KG1 (cell line): ENCODE results near the gene SNX30.

Experiments used
- DNase-seq: peaks from one replicate; lab custom pipeline; 2025; lab: John Stamatoyannopoulos, UW

SNX30 gene

DNA sequence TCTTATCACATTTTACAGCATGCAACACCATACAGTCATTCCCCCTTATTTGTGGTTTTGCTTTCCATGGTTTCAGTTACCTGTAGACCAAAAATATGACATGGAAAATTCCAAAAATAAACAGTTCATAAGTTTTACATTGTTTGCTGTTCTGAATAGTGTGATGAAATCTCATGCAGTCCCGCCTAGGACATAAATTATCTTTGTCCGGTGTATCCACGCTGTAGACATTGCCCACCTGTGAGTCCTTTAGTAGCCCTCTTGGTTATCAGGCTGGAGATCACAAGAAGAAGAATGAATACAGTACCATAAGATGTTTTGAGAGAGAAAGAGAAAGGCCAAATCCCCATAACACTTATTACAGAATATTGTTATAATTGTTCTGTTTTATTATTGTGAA, 72.1 kb downstream of the SNX30 start:
- DNase-seq, result no peak

GRCh38 chr9:112823257-112823656, 72.7 kb downstream of the SNX30 start:
- DNase-seq, result no peak

GRCh38 chr9:112831281-112831851, 80.8 kb downstream of the SNX30 start:
- DNase-seq, result no peak

DNA sequence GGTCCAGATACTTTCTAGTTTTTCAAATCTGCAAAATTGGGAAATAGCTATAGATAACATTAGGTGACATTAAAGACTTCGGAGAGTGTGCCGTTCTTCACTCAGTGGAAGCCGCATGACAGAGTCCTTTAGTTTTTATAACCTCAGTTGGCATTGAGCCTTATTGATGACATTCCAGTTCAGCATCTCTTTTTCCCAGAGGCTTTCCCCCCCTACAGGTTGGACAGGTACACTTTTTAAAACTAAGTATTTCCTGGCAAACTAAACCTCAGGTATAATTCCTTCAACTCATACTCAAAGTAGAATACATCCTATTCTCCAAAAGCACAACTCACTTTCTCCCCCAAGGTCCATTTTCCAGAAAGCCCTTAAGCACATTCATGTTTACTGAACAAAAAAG, 81.4 kb downstream of the SNX30 start:
- DNase-seq, result no peak

DNA sequence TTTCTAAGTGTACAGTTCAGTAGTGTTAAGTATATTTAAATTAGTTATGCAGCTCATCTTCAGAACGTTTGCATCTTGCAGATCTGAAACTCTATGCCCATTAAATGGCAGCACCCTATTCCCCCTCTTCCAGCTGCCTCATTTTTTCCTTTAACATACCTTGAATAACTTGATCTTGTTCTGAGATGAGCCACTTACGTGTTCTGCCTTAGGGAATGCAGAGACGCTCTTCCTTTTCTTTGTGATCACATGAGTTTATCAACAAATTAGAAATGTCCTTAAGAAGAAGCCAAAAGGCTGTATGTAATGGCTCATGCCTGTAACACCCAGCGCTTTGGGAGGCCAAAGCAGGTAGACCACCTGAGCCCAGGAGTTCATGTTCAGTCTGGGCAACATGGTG, 82.5 kb downstream of the SNX30 start:
- DNase-seq, result no peak

GRCh38 chr9:112836394-112836793, 85.8 kb downstream of the SNX30 start:
- DNase-seq, result no peak

GRCh38 chr9:112838342-112838741, 87.8 kb downstream of the SNX30 start:
- DNase-seq, result no peak

DNA sequence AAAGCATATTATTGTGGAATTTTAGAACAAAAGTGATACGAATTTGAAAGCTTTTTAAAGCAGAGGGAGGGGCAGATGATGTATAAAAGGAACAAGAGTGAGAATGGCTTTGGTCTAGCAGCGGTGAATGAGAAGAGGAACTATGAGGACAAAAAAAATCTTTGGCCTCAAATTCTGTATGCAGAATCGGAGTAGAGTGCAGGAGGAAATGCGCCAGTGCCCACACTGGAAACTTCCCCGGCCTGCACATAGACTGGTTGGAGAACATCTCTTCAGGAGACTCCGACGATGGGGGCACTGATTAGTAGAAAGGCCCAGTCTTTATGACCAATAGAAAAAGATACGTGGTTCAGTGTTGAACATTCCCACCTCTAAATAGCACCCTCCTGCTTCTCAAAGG, 88.8 kb downstream of the SNX30 start:
- DNase-seq, result no peak

DNA sequence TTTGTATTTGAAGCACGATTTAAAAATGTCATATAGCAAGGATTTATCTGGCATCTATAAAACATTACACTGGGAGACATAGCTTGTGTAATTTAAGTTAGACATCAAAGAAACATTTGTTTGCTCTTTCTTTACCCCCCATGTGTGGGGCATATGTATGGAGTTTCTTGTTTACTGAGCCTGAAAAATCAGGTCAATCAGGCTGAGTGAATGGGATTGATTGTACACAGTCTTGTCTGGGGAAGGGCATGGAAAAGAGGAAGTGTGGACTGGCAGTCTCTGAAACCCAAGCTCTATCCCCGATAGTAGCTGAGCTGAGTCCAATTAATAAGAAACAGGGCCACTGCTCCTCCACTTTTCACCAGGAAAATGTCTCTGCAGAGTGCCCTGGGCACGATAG, 90.7 kb downstream of the SNX30 start:
- no peak for DNase-seq

DNA sequence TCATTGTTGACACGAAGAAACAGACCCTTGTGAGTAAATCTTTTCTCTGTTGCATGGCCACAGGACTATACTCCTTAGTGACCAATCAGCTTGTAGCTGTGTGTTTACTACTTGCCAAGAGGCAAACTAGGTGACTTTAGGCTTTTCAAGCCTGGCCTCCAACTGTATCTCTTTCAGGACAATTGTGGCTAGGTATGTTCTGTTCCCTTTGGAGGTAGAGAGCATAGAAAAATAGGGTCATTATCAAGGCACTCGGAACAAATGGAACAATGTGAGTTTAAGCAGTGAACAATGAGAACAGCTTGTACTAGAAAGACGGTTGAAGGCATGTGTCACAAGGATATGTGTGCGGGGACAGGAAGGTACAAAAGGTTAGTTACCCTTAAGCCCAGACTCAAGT, 92.0 kb downstream of the SNX30 start:
- no peak for DNase-seq

DNA sequence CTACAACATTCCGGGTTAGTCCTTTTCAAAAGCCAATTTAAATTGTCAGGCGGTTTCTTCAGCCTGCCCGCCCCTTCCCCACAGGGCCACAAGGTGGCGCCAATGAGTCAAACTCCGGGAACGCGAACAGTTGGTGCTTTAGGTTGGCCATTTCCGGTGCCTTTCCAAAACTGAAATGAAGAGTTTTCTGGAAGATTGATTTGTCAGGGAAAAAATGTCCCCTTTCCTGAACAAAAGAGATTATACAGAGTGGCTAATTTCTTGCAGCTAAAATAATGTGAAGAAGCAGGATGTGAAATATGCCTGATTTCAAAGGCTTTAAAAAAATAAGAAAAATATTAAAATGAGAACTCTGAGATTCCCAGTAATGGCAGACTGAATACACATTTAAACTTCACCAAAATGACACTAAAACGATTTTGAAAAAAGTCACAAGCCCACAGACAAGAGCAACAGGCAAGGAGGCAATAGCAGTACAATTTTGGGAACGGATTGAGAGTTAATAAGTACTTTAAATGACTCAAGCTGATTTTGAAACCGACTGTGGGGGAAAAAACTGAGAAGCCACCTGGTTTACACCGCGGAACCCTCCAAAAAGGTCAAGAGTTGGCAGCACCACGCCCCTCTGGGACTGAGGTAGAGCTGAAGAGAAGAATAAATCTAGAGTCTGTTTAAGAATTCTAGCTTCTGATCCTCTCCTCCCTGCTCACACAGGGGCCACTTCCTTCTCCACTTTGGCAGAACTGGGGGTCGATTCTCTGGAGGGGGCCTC, 94.4 kb downstream of the SNX30 start:
- no peak for DNase-seq

DNA sequence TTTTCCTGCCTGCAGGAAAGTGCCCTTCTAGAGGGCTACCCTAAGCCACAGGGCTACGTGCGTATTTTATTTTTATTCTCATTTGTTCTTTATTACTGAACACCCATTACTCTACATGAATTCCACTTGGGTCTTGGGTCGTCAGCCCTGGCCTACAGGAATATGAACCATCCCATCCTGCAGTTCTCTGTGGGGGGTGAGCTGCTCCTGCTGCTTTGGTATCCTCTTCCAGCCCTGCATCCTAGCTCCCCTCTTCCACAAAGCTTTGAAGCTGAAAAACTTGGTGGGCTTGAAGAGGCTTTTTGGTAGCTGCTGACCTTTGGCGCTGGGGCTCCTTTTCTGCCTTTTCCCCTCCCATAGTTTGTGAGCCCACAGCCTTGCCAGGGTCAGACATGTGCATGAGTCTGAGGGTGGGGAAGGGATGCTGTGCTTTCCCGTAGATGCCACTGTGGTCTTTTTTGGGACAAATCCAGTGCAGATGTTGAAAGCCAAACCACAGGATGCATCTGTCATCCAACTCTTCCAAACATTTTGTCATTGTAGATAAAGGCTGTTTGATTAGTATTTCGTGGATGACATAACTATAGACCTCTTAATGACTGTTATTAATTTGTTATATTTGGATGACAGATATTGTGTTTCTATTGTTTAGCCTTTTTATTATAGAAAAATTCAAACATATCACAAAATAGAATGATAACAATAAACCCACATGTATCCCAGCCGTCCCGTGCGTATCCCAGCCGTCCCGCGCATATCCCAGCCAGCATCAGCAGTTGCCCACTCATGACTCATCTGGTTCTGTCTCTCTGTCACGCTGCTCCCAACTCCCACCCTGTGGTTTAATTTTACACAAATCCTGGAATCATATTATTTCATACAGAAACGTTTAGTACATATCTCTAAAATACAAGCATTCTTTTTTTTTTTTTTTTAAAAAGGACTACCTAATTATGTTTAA, 96.2 kb downstream of the SNX30 start:
- no peak for DNase-seq

DNA sequence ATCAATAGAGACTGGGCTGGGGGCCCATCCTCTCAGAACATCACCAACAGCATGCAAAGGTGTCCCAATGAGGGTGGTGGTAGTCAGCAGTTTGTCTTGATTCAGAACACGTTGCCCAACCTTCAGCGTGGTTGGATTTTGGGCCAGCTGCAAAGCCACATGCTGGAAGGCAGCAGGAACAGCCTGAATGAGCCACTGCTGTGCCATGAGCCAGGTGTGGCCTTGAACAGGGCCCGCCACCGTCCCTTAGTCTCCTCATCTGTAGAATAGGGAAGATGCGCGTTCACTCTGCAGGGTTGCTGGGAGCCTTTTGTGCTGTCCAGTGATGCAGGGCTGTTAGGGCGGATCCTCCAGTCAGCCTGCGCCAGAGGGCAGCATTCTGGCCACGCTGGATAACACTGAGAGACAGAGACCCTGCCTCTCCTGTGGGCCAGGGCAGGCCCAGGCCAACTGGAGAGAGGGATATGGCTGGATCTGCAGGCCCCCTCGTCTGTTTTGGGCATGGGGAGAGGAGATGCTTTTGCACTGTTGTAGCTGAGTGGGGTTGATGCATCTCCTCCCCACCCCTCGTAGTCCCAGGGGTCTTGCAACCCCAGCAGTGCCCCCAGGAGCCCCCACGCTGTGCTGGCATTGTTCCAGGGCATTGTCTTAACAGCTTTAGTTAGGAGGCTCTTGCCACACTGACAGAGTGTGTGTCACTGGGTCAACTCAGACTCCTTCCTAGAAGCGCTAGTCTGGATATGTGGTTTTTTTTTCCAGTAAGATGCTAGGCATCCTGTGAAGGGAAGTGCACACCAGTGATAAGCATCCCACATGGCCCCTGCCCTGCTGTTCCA, 98.0 kb downstream of the SNX30 start:
- no peak for DNase-seq

GRCh38 chr9:112849363-112849922, 98.9 kb downstream of the SNX30 start:
- DNase-seq, result no peak

DNA sequence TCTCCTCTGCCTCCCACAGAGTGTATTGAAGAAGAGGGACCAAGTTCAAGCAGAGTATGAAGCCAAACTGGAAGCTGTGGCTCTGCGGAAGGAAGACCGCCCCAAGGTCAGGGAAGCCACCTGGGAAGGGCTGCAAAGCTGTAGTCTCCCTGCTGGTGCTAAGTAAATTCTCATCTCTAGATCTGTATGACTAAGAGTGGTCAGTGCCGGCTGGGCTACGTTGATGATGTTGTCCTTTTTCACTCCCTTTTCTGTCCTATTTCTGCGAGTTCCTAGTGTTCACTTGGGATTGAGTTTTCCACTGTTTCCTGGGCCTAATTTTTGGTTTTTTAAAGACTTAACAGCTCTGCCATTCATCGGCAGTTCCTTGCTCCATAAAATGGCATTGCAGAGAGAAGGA, 100.3 kb downstream of the SNX30 start:
- DNase-seq, result no peak

DNA sequence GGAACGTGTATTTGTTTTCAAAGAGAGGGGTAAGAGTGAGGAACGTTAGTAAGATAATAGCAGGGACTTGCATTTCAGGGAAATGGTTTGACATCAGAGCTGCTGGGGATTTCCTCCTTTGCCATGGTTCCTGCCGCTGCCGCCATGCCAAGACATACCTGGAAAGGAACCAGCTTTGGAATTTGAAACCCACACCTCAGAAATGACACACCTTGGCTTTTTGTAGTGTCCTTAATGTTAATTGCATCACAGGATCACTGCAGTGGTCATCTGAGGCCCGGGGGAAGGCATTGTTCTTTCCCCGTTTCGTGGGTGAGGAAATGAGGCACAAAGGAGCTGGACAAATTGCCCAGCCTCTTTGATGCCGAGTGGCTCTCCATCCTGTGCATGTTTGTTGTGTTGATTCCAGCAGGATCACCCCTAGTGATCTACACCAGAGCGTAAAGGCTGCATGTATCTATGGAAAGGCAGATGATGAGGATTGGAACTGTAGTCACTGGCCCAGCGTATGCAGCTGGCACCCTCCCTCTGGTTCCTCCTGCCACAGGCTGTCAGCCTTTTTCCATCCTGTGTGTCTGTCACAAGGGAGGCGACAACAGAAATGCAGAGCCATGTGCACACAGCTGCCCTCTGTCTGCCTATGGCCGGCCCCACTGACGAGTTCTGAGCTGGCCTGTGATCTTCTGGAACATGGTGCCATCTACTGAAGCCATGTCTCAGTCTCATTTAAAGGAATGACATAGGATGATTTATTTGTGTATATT, 102.4 kb downstream of the SNX30 start:
- no peak for DNase-seq

DNA sequence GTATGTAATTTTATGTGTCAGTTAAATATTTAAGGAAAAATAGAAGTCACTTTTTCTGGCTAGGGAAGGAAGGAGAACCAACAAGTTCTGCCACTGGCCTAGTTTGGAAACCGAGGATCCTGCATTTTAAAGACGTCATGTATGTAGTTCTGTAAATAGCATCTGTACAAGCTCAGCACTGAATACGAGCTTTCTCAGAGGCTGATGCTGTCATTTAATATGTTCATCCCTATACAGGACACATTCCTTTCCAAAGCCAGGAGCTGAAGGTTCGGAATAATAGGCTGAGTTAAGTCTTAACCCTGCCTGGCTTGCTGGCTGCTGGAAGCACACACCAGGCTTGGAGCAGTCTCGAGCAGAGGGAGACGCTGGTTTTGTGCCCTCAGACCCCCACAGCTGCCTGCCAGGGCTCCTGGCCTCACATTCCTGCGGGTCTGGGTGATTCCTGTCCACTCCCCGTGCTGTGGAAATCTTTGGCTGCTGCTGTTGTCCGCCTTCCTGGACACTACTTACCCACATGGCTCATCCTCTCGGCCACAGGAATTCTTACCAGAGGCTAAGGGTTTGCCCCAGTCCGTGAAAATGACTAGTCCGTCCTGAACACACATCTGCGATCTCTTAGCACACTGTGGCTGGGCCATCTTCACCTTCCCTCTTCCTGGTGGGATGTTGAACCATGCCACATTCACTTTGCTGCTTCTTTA, 103.5 kb downstream of the SNX30 start:
- DNase-seq, result no peak

- no peak for DNase-seq
These were observed 104.1 kb downstream of the SNX30 start for GRCh38 chr9:112854657-112855056.

DNA sequence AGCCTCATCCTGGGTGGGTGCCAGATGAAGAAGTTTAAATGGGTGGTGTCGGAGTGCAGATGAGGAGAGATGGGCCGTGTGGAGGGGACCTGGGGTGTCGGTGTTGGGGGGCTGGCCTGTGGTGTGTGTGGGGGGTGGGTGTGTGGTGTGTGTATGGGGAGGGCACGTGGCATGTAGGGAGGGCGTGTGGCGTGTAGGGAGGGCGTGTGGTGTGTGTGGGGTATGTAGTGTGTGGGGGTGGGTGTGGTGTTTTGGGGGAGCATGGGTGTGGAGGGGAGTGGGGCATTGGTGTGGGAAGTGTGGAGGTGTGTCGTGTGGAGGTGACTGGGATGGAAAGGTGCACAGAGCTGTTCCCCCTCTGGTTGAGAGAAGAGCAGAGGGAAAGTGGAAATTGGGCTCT, 105.6 kb downstream of the SNX30 start:
- no peak for DNase-seq

- DNase-seq, result no peak
These were observed 106.3 kb downstream of the SNX30 start for GRCh38 chr9:112856843-112857242.
